ENCODE data around the gene DCLRE1B. TPM values are rescaled to one million over a fixed set of nuclear protein-coding genes. Genes with fewer than 3 reads are reported as not detected.

Gene DCLRE1B
- total RNA-seq, 1 donor from 2014 or later = 11.8 TPM

- Mint-ChIP-seq H3K27ac (ENCODE audit: unreplicated experiment) (no peak overlapping the region), H3K9me3 (ENCODE audit: unreplicated experiment) (no peaks in the 10 kb centered on the region), H3K27me3 (ENCODE audit: unreplicated experiment) (no peaks in the 10 kb centered on the region), H3K4me1 (ENCODE audit: unreplicated experiment) (peaks cover 16% of the 10 kb centered on the region), H3K4me3 (ENCODE audit: unreplicated experiment) (no peak overlapping the region), H3K36me3 (ENCODE audit: low read depth, unreplicated experiment) (no peaks in the 10 kb centered on the region)
- DNase-seq (ENCODE audit: low spot score) = no peak
- no peak for TF ChIP-seq CTCF (IDR thresholded peaks at IDR 0.05; ENCODE audit: unreplicated experiment)
These were observed 45.8 kb downstream of the DCLRE1B start for GRCh38 chr1:113950908-113951307.

GRCh38 chr1:113951719-113952118 lies 46.6 kb downstream of the DCLRE1B start:
- Mint-ChIP-seq H3K9me3 (ENCODE audit: unreplicated experiment) (no peaks in the 10 kb centered on the region), H3K4me3 (ENCODE audit: unreplicated experiment) (no peak overlapping the region), H3K27ac (ENCODE audit: unreplicated experiment) (no peak overlapping the region), H3K36me3 (ENCODE audit: low read depth, unreplicated experiment) (no peaks in the 10 kb centered on the region), H3K4me1 (ENCODE audit: unreplicated experiment) (peaks cover 11% of the 10 kb centered on the region), H3K27me3 (ENCODE audit: unreplicated experiment) (no peaks in the 10 kb centered on the region)
- no peak for TF ChIP-seq CTCF (IDR thresholded peaks at IDR 0.05; ENCODE audit: unreplicated experiment)
- DNase-seq (ENCODE audit: low spot score) = no peak

GRCh38 chr1:113957984-113958383 lies 52.9 kb downstream of the DCLRE1B start:
- Mint-ChIP-seq H3K36me3 (ENCODE audit: low read depth, unreplicated experiment) (peaks cover 6% of the 10 kb centered on the region), H3K4me3 (ENCODE audit: unreplicated experiment) (no peak overlapping the region), H3K4me1 (ENCODE audit: unreplicated experiment) (no peaks in the 10 kb centered on the region), H3K9me3 (ENCODE audit: unreplicated experiment) (no peaks in the 10 kb centered on the region), H3K27ac (ENCODE audit: unreplicated experiment) (no peak overlapping the region), H3K27me3 (ENCODE audit: unreplicated experiment) (no peaks in the 10 kb centered on the region)
- no peak for DNase-seq (ENCODE audit: low spot score)
- no peak for TF ChIP-seq CTCF (IDR thresholded peaks at IDR 0.05; ENCODE audit: unreplicated experiment)

- Mint-ChIP-seq H3K36me3 (ENCODE audit: low read depth, unreplicated experiment) (peaks cover 6% of the 10 kb centered on the region), H3K4me3 (ENCODE audit: unreplicated experiment) (no peak overlapping the region), H3K4me1 (ENCODE audit: unreplicated experiment) (no peaks in the 10 kb centered on the region), H3K9me3 (ENCODE audit: unreplicated experiment) (no peaks in the 10 kb centered on the region), H3K27ac (ENCODE audit: unreplicated experiment) (no peak overlapping the region), H3K27me3 (ENCODE audit: unreplicated experiment) (no peaks in the 10 kb centered on the region)
- DNase-seq (ENCODE audit: low spot score) = no peak
- TF ChIP-seq CTCF (IDR thresholded peaks at IDR 0.05; ENCODE audit: unreplicated experiment) = no peak
These were observed 53.6 kb downstream of the DCLRE1B start for GRCh38 chr1:113958691-113959090.

GRCh38 chr1:113963281-113963906 lies 58.3 kb downstream of the DCLRE1B start:
- TF ChIP-seq CTCF (IDR thresholded peaks at IDR 0.05; ENCODE audit: unreplicated experiment) = no peak
- no peak overlapping the region for H3K27ac Mint-ChIP-seq (ENCODE audit: unreplicated experiment)
- no peak overlapping the region for H3K4me3 Mint-ChIP-seq (ENCODE audit: unreplicated experiment)
- no peaks in the 10 kb centered on the region for H3K4me1 Mint-ChIP-seq (ENCODE audit: unreplicated experiment)
- H3K27me3 Mint-ChIP-seq (ENCODE audit: unreplicated experiment) = no peaks in the 10 kb centered on the region
- no peak for DNase-seq (ENCODE audit: low spot score)
- no peaks in the 10 kb centered on the region for H3K9me3 Mint-ChIP-seq (ENCODE audit: unreplicated experiment)
- H3K36me3 Mint-ChIP-seq (ENCODE audit: low read depth, unreplicated experiment) = peaks cover 22% of the 10 kb centered on the region

Other genes starting within 250 kb of the DCLRE1B start
- gene PHTF1, start 145.8 kb upstream of the DCLRE1B start, total RNA-seq (ENCODE audit: unreplicated experiment) = 35.4 TPM
- 15.0 TPM for gene RSBN1, start 92.8 kb upstream of the DCLRE1B start, total RNA-seq (ENCODE audit: unreplicated experiment)
- 0.87 TPM for gene PTPN22, start 33.6 kb upstream of the DCLRE1B start, total RNA-seq (ENCODE audit: unreplicated experiment)
- gene BCL2L15, start 17.7 kb upstream of the DCLRE1B start, total RNA-seq (ENCODE audit: unreplicated experiment) = 0.49 TPM
- gene AP4B1, start 527 bp upstream of the DCLRE1B start, total RNA-seq (ENCODE audit: unreplicated experiment) = 28.4 TPM
- gene HIPK1, start 24.0 kb downstream of the DCLRE1B start, total RNA-seq (ENCODE audit: unreplicated experiment) = 56.6 TPM
- 130 TPM for gene OLFML3, start 74.1 kb downstream of the DCLRE1B start, total RNA-seq (ENCODE audit: unreplicated experiment)
- gene SYT6, start 248.5 kb downstream of the DCLRE1B start, total RNA-seq (ENCODE audit: unreplicated experiment) = 2.1 TPM